Chondrocyte (in vitro differentiated cells): Measurements from ENCODE around the gene LZTS2. TPM values are rescaled to one million over a fixed set of nuclear protein-coding genes. Genes with fewer than 3 reads are reported as not detected.
A peak's percentile ranks its signal among the peaks of the same experiment; 100 is the strongest.

Source experiments
- DNase-seq: peaks from one replicate; pipeline ENCODE4 v3.0.0; 2021; ENCODE audit warnings: mixed read lengths, low spot score
- H3K27ac Mint-ChIP-seq: one replicate; pipeline ENCODE4 v1.8.0; 2021; ENCODE audit warnings: mild to moderate bottlenecking, moderate library complexity, mixed read lengths; ENCODE audit not compliant: unreplicated experiment
- H3K27me3 Mint-ChIP-seq: 2 replicates; pipeline ENCODE4 v1.8.0; 2021; ENCODE audit warnings: low read depth, mixed read lengths
- H3K36me3 Mint-ChIP-seq: 2 replicates; pipeline ENCODE4 v1.8.0; 2021; ENCODE audit warnings: low read depth, mixed read lengths
- H3K4me1 Mint-ChIP-seq: 2 replicates; pipeline ENCODE4 v1.8.0; 2021; ENCODE audit warnings: low read depth, mild to moderate bottlenecking, mixed read lengths
- H3K4me3 Mint-ChIP-seq: one replicate; pipeline ENCODE4 v1.8.0; 2021; ENCODE audit warnings: mild to moderate bottlenecking, moderate library complexity, mixed read lengths; ENCODE audit not compliant: unreplicated experiment
- H3K9me3 Mint-ChIP-seq: 2 replicates; pipeline ENCODE4 v1.8.0; 2021; ENCODE audit warnings: low read depth, mixed read lengths
- total RNA-seq: library from RNA; stranded (reverse); gene quantifications from 3 replicates; pipeline ENCODE4 v1.2.1, GENCODE V29; 2021
- TF ChIP-seq, protein P1 (sequence below): fragments of 200-600 bp; sonication (generic); IDR thresholded peaks from 2 replicates; pipeline ENCODE4 v1.5.0; 2021; ENCODE audit warnings: antibody characterized with exemption, mild to moderate bottlenecking, moderate library complexity

LZTS2 gene
- total RNA-seq, 1 donor from 2014 or later: 79.4 TPM

DNA sequence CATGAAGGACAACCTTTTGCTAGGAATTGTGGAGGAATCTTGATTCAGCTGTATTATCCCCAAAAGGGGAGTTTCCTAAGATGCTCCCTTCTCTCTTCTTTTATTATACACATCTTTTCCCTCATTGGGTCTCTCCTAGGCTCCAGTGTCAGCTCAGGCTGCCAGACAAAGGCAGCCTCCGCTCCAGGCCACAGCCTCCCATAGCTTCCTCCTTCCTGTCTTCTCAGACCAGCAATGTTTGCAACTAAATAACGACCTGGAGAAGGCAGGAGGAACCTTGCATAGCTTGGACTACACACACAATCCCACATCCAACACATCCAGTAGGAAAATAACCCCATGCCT, 43.7 kb downstream of the LZTS2 start:
- Mint-ChIP-seq H3K4me1 (peaks cover 26% of the 10 kb centered on the region), H3K4me3 (peak overlapping the region; percentile 88), H3K27me3 (peaks cover 13% of the 10 kb centered on the region), H3K27ac (peak overlapping the region; percentile 99), H3K9me3 (no peaks in the 10 kb centered on the region), H3K36me3 (peaks cover 6% of the 10 kb centered on the region)
- TF ChIP-seq, protein P1, sequence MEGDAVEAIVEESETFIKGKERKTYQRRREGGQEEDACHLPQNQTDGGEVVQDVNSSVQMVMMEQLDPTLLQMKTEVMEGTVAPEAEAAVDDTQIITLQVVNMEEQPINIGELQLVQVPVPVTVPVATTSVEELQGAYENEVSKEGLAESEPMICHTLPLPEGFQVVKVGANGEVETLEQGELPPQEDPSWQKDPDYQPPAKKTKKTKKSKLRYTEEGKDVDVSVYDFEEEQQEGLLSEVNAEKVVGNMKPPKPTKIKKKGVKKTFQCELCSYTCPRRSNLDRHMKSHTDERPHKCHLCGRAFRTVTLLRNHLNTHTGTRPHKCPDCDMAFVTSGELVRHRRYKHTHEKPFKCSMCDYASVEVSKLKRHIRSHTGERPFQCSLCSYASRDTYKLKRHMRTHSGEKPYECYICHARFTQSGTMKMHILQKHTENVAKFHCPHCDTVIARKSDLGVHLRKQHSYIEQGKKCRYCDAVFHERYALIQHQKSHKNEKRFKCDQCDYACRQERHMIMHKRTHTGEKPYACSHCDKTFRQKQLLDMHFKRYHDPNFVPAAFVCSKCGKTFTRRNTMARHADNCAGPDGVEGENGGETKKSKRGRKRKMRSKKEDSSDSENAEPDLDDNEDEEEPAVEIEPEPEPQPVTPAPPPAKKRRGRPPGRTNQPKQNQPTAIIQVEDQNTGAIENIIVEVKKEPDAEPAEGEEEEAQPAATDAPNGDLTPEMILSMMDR: no peak
- no peak for DNase-seq

DNA sequence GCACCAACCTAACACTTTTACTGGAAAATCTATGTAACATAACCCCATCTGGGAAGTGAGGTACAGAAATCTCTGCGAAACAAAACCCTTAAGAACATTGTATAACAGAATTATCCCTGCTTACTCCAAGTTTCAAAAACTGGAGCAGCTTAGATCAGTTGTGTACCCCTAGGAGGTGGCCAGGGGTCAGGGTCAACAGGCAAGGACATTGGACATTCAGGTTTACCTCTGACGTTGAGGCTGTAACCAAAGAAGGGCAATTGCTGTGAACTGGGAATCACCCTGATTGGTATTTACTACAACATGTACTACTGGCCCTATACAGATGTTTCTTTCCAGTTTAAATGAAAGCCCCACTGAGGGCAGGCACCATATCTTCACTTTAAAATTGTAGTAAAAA, 44.5 kb downstream of the LZTS2 start:
- TF ChIP-seq, protein P1: no peak
- Mint-ChIP-seq H3K36me3 (peaks cover 2% of the 10 kb centered on the region), H3K27me3 (peaks cover 21% of the 10 kb centered on the region), H3K27ac (no peak overlapping the region), H3K9me3 (no peaks in the 10 kb centered on the region), H3K4me3 (no peak overlapping the region), H3K4me1 (peaks cover 26% of the 10 kb centered on the region)
- no peak for DNase-seq

DNA sequence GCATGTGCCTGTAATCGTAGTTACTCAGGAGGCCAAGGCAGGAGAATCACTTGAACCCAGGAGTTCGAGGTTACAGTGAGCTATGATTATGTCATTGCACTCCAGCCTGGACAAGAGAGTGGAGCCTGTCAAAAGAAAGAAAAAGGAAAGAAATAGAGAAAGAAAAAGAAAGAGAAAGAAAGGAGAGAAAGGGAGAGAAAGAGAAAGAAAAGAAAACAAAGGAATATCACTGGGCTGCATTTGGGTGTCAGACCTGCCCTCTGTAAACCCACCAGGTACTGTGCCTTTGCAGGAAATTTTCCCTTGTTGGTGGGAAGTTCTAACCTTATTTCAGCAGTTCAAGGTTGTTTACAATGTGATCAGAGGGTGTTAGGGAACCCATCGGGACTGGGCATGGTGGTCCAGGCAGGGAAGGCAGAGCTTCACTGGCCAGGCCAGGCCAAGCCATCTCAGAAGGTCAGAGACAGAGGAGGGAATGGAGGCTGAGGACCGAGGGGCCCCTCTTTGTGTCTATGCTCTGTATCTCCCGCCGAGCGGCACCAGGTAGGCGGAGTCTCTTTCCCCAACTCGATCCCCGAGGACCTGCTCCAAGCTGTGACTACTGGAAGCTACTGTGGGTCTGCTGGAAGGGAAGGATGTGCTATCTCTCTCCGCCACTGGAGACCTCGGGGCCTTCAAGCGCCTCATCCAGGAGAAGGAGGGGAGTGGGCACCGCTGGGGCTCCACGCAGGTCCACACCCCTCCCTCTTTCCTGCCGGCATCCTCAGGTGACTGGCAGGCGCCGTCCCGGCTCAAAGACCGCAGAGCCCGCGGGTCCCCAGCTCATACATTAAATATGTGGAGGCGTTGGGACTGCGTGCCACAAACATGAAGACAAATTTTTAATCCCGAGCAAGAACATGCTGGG, 47.0 kb downstream of the LZTS2 start:
- Mint-ChIP-seq H3K4me1 (peaks cover 24% of the 10 kb centered on the region), H3K27me3 (peaks cover 33% of the 10 kb centered on the region), H3K4me3 (no peak overlapping the region)

DNA sequence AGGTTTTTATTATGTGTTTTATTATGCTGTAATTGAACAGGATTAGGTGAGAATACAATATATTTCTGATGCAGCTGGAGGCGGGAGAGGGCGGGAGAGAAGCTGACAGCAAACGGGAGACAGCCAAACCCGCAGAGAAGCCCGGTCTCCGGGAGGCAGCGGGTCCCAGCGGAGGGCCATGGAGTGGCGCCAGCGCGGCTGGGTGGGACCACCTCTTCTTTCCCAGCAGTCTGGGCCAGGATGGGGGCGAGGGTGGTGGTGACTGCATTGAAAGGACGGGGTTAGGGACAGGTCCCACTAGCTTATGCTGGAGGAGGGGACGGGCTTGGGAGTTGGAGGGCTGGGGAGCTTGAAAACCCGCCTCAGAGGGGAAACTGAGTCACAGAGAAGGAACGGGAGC, 47.7 kb downstream of the LZTS2 start:
- TF ChIP-seq, protein P1: no peak
- H3K27me3 Mint-ChIP-seq: peaks cover 33% of the 10 kb centered on the region
- no peak for DNase-seq
- H3K9me3 Mint-ChIP-seq: no peaks in the 10 kb centered on the region
- no peak overlapping the region for H3K27ac Mint-ChIP-seq
- no peak overlapping the region for H3K4me3 Mint-ChIP-seq
- H3K36me3 Mint-ChIP-seq: no peaks in the 10 kb centered on the region
- H3K4me1 Mint-ChIP-seq: peaks cover 20% of the 10 kb centered on the region

More for the DNA sequence above, 47.0 kb downstream of the LZTS2 start:
- H3K9me3 Mint-ChIP-seq: no peaks in the 10 kb centered on the region
- H3K36me3 Mint-ChIP-seq: no peaks in the 10 kb centered on the region
- H3K27ac Mint-ChIP-seq: no peak overlapping the region
- TF ChIP-seq, protein P1: no peak
- DNase-seq: no peak

DNA sequence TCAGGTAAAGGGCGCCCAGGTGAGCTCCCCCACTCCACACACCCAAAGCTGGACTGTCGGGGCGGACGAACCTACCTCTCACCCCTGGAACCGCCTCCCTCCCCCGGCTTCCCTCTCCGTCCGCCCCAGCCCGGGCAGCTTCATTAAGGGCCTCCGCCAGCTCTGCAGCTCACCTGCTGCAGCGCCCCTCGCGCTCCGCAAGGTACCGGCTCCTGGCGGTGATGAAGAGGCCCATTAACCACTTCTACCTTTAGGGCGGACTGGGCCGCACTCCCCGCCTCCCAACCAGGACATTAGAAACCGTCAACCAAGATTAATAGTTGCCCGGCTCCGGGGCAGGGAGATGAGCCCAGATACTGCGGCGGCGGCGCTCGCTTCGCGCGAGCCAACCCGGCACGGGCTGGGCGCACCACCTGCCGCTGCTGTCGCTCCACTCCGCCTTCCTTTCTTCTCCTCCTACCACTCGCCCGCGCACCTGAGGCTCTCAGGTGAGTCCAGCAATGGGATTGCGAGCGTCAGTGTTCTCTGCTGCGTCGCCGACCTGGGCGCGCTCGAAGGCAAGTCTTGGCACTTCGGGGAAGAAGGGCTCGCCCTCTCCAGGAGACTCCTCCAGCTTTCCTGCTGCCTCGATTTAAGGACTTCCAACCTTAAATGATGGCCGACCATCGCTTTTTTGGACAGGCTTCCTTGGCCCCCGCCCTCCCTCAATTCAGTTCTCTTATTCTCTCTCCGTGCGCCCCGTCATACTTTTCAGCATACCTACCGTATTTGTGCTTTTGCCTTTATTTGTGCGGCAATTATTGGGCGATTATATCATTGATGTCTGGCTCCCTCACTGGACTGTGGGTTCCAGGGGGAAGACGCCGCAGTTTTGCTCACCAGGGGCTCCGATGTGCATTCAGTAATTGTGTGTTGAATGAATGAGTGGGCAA, 48.6 kb downstream of the LZTS2 start:
- TF ChIP-seq, protein P1: no peak
- Mint-ChIP-seq H3K4me3 (no peak overlapping the region), H3K36me3 (no peaks in the 10 kb centered on the region), H3K9me3 (no peaks in the 10 kb centered on the region), H3K27me3 (peaks cover 33% of the 10 kb centered on the region), H3K4me1 (peaks cover 20% of the 10 kb centered on the region), H3K27ac (no peak overlapping the region)
- no peak for DNase-seq
